HG02763 (cell line): ENCODE measurements around the gene EXOC7.

Experiments used
- ATAC-seq: cut with Tn5 transposase; IDR thresholded peaks from one replicate; pipeline ENCODE4 v1.9.1; 2021; ENCODE audit warnings: mild to moderate bottlenecking, moderate library complexity; ENCODE audit not compliant: unreplicated experiment

EXOC7 gene

GRCh38 chr17:76103274-76104139, at the start of gene EXOC7:
EXOC7 (minus strand) TSS chr17:76103787; CDS start chr17:76103692, 95 bp downstream.
- peak; percentile 86 for ATAC-seq

DNA sequence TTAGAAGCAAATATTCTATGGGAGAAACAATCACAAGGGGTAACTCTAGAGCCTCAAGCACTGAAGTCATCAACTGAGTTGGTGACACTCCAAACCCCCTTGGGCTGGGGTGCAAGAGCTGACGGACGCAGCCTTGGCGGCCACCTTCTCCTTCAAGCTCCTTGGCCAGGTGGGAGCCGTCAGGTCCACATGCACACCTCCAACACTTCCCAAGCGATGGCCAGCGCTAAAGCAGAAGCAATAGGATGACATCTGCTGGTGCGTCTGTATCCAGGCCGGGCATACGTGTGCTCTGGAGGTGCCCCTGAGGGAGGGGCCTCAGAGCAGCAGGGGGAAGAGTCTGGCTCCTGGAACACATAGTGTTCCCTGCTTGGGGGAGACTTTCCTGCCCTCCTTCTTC, 49.6 kb upstream of the EXOC7 start:
- ATAC-seq: no peak

DNA sequence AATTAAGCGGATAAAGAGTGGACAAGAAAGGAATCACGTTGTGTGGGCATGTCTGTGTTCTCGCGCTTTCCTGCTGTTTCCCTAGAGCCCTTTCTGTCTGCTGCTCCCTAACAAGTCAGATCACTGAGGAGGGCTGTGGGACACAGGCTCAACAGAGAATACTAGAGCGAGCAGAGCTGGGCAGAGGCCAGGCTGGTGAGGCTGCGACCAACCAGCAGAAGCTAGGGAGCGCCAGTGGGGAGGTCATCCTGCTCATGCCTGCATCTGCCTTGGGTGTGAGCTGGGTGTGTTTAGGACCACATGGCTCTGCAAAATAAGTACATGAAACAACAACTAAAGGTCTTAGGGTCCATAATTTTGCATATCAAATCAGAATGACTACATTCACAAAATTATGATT, 49.0 kb upstream of the EXOC7 start:
- no peak for ATAC-seq

GRCh38 chr17:76151896-76152454, 48.4 kb upstream of the EXOC7 start:
- ATAC-seq: no peak

DNA sequence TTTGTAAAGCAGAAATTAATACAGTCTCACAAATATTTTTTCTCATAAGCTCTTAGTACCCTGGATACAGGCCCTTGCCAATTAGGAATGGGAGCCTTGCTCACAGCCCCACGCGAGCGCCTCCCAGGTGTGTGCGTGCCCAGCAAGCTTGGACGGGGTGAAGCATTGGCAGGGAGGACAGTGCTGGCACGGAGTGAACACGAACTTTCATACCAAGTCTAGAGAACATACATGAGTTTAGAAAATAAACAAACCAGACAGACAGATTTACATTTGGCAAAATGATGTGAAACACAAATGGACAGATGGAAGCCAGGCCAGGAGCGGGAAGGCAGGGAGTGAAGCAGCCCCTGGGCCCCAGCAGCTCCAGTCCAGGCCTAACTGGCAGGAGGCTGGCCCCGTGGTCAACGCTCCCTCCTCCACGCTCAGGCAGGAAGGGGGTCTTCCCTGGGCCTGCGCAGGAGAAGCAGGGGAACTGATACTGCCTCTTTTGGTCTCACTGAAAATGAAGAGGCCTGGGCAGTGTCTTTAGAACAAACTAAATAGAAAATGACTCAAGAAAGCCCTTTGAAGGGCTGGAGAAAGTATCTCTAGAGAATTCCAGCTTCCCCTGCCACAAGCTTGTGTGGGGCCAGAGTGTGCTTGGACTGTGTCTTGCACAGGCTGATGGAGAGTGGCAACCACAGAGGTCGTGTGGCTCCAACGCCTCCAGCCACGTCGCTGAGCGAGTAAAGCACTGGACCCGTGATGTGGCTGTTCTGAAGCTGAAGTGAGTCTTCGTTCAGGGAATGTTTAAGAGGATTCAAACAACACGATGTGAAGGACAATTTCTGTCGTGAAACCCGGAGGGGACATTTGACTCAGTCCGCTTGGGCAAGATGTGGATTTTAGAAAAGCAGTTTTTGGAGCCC, 47.4 kb upstream of the EXOC7 start:
- no peak for ATAC-seq

GRCh38 chr17:76149214-76149613, 45.6 kb upstream of the EXOC7 start:
- no peak for ATAC-seq

GRCh38 chr17:76148015-76148326, 44.4 kb upstream of the EXOC7 start:
- ATAC-seq: no peak

DNA sequence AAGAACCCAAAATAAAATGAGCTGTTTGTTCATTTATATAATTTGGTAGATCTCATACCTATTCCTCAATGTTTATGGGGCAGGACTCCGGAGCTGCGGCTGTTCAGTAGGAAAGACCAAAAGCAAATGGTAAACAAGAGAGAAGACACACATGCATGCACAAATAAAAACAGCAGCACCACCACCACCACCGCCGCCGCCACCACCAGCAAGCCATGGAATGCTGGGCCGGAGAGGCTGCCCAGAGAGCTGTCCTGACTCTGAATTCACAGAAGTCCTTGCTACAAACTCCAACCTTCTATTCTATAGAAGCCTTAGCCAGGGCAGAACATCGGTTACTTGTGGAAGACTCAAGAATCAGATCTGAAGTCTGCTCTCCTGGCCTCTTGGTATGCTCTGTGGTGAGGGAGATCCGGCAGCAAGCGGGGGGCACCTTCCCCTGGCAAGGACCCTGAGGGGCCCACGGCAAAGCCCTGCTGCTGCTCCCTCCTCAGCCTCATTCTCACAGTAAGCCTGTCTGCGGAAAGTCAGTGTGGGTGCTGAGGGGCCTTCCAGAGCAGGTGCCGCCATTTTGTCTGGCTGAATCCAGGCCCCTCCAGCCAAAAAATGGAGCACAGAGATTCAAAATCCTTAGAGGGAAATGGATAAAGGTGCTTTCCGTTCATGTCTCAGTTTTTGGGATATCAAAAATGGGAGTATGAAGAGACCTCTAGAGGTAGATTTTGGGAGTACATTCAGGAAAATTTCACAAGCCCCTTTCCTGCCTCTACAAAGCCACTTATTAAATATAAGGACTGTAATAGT, 43.8 kb upstream of the EXOC7 start:
- ATAC-seq: no peak

GRCh38 chr17:76146053-76146851, 42.7 kb upstream of the EXOC7 start:
- no peak for ATAC-seq

GRCh38 chr17:76145231-76146052, 41.9 kb upstream of the EXOC7 start:
- ATAC-seq: no peak

- ATAC-seq: no peak
Measured at GRCh38 chr17:76142585-76143041, 39.0 kb upstream of the EXOC7 start.

- no peak for ATAC-seq
Measured at GRCh38 chr17:76142039-76142584, 38.5 kb upstream of the EXOC7 start.

DNA sequence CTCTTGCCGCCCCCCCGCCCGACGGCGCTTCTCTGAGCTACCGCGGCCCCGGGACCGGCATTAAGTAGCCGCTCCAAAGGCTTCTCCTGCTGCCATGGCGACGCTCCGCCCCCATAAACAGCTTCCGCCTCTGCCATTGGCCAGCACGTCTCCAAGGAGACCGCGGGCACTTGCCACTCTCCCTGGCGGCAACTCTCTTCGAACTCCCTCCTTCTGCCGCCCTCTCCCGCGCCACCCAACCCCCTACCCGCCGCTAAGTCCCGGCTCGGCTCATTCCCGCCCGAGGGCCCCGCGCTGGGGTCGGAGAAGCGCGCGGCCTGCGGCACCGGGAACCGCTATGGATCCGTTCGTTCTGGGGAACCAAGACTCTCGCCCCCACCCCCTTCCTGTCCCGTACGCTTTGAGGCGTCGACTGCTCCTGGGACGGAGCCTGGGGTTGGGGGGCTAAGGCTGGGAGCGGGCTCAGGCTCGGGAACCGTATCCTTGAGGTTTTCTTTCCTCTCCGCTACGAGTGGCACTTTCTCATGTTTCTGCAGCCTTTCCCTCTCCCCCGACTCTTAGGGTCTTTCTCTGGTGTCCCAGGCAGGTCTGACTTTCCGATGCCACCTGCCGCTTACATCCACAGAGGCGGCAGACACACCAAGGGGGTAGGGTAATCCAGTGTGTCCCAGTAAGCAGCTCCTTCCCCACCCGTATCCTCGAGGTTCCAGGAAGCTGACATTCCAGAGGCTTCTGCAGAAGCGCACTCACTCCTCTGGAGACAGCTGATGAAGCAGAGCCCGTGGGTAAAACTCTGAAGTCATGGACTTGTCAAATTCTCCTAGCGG, 37.8 kb upstream of the EXOC7 start, which contains the start of gene FOXJ1:
TSS of gene FOXJ1 (minus strand) at position 34 of the 827 bp plus-strand sequence. CDS start 850 bp downstream, outside the sequence.
- peak; percentile 65 for ATAC-seq

DNA sequence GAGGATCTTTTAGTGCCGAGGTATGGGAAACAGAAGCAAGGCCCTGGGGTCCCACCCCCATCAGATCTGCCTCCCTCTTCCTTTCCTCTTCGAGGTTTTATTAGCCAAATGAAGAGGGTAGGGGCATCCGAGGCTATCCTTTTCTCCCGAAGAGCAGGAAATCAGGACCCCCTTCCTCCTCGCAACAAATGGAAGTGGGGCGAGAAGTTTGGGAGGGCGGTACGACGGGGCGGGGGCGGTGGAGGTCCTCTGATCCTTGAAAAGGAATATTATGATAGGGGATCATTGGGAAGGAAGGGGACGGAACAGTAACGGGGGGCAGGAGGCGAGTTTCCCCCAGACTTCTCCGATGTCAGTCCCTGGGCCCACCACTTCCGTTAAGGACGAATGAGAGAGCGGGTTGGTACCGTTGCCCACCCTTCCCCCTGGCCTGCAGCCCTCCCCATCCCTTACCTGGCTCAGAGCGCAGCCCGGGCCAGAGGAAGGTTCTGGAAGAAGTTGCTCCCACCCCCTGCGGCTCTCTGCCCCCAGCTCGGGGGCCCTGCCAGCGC, 37.1 kb upstream of the EXOC7 start:
- no peak for ATAC-seq

- ATAC-seq: no peak
Measured at GRCh38 chr17:76139801-76140660, 36.4 kb upstream of the EXOC7 start.
